Trophoblast cell (in vitro differentiated cells and primary cell): Measurements from ENCODE around the gene PYURF.

Experiments
- DNase-seq, 2 donors: peaks; one replicate each; pipeline ENCODE4 v3.0.0-alpha.2; 2016
- H2AFZ ChIP-seq: 2 replicates; pipeline ENCODE4 v1.6.1; 2013; ENCODE audit warnings: low read length, moderate library complexity, mild to moderate bottlenecking; ENCODE audit not compliant: insufficient read depth, poor library complexity
- H2AK5ac ChIP-seq: 2 replicates; pipeline ENCODE4 v1.6.1; 2013; ENCODE audit warnings: mild to moderate bottlenecking, low read length
- H2BK120ac ChIP-seq: 2 replicates; pipeline ENCODE4 v1.6.1; 2013; ENCODE audit warnings: low read length, mild to moderate bottlenecking, moderate library complexity; ENCODE audit not compliant: insufficient read depth, poor library complexity
- H2BK12ac ChIP-seq: 2 replicates; pipeline ENCODE4 v1.6.1; 2013; ENCODE audit warnings: mild to moderate bottlenecking, low read length, moderate library complexity
- H2BK5ac ChIP-seq: 2 replicates; pipeline ENCODE4 v1.6.1; 2013; ENCODE audit warnings: low read length, low read depth, moderate library complexity, mild to moderate bottlenecking; ENCODE audit not compliant: poor library complexity
- H3K14ac ChIP-seq: 2 replicates; pipeline ENCODE4 v1.6.1; 2013; ENCODE audit warnings: mild to moderate bottlenecking, low read length
- H3K18ac ChIP-seq: 2 replicates; pipeline ENCODE4 v1.6.1; 2013; ENCODE audit warnings: mild to moderate bottlenecking, low read length
- H3K23ac ChIP-seq: 2 replicates; pipeline ENCODE4 v1.6.1; 2013; ENCODE audit warnings: low read length
- H3K27ac ChIP-seq: 2 replicates; pipeline ENCODE4 v1.5.1; 2013; ENCODE audit warnings: low read depth, mild to moderate bottlenecking, inconsistent platforms, low read length, moderate library complexity
- H3K27me3 ChIP-seq: 2 replicates; pipeline ENCODE4 v1.6.1; 2013; ENCODE audit warnings: inconsistent platforms, mild to moderate bottlenecking, low read length, moderate library complexity; ENCODE audit not compliant: insufficient read depth
- H3K36me3 ChIP-seq, 2 experiments: 1 replicate in 1 of 2; 2 replicates in 1 of 2; pipeline ENCODE4 v1.6.1; 2013; ENCODE audit warnings: low read length in 2 of 2, mild to moderate bottlenecking in 2 of 2, moderate library complexity in 1 of 2; ENCODE audit not compliant: insufficient read depth in 2 of 2, control insufficient read depth in 1 of 2
- H3K4ac ChIP-seq: 2 replicates; pipeline ENCODE4 v1.6.1; 2013; ENCODE audit warnings: low read depth, mild to moderate bottlenecking, low read length, moderate library complexity
- H3K4me1 ChIP-seq, 2 experiments: 1 replicate in 1 of 2; 2 replicates in 1 of 2; pipeline ENCODE4 v1.6.1; 2013; ENCODE audit warnings: low read length in 2 of 2, mild to moderate bottlenecking in 2 of 2, moderate library complexity in 1 of 2; ENCODE audit not compliant: insufficient read depth in 2 of 2, control insufficient read depth in 1 of 2
- H3K4me2 ChIP-seq: 2 replicates; pipeline ENCODE4 v1.6.1; 2013; ENCODE audit warnings: inconsistent platforms, mild to moderate bottlenecking, low read length, moderate library complexity
- H3K4me3 ChIP-seq: 2 replicates; pipeline ENCODE4 v1.5.1; 2013; ENCODE audit warnings: mild to moderate bottlenecking, low read depth, low read length, inconsistent platforms
- H3K79me1 ChIP-seq: one replicate; pipeline ENCODE4 v1.6.1; 2013; ENCODE audit warnings: low read length
- H3K79me2 ChIP-seq: 2 replicates; pipeline ENCODE4 v1.6.1; 2013; ENCODE audit warnings: low read length, mild to moderate bottlenecking; ENCODE audit not compliant: control insufficient read depth, insufficient read depth, poor library complexity
- H3K9ac ChIP-seq: 2 replicates; pipeline ENCODE4 v1.6.1; 2013; ENCODE audit warnings: mild to moderate bottlenecking, low read length
- H3K9me3 ChIP-seq: 2 replicates; pipeline ENCODE4 v1.6.1; 2013; ENCODE audit warnings: low read depth, mild to moderate bottlenecking, control low read depth, inconsistent platforms, low read length; ENCODE audit not compliant: insufficient read depth
- H4K12ac ChIP-seq: 2 replicates; pipeline ENCODE4 v1.6.1; 2013; ENCODE audit warnings: low read depth, mild to moderate bottlenecking, low read length, moderate library complexity
- H4K8ac ChIP-seq: 2 replicates; pipeline ENCODE4 v1.6.1; 2013; ENCODE audit warnings: low read depth, mild to moderate bottlenecking, low read length, moderate library complexity
- H4K91ac ChIP-seq: one replicate; pipeline ENCODE4 v1.6.1; 2013; ENCODE audit warnings: low read depth, mild to moderate bottlenecking, low read length, moderate library complexity
- WGBS: extraction: QIAGEN DNeasy Blood & Tissue Kit; methylation state at CpG from one replicate; pipeline ENCODE4 v1.1.7; 2013; ENCODE audit warnings: missing lambda C conversion rate; ENCODE audit not compliant: insufficient read length, insufficient coverage; ENCODE audit errors: extremely low coverage; 5-methylcytosine and 5-hydroxymethylcytosine counted together

Gene PYURF

DNA sequence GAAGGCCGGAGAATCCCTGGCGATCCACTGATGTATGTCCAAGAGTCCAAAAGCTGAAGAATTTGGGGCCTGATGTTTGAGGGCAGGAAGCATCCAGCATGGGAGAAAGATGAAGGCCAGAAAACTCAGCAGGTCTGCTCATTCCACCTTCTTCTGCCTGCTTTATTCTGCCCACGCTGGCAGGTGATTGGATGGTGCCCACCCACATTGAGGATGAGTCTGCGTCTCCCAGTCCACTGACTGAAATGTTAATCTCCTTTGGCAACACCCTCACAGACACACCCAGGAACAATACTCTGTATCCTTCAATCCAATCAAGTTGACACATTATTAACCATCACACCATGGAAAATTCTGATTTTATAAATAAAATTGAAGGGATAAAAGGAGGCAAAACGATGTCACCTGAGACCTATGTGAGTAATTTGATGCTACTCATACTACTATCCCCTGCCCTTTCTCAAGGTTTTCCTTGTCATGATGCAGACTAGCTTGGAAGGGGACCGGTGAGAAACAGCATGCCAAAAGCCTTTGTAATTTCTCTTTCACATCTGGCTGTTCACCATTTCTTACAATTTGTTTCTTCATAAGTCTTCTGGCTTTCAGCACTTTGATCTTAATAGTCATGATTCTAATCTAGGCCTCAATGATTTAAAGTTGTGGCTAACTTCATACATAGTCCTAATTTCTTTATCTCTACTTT lies 9.7 kb upstream of the PYURF start:
- Histone ChIP-seq H3K4me1 (no peaks in the 10 kb centered on the region), H3K79me2 (no peaks in the 10 kb centered on the region), H3K14ac (no peak overlapping the region), H3K4ac (no peak overlapping the region), H2BK5ac (no peak overlapping the region), H3K36me3 (no peaks in the 10 kb centered on the region), H3K9me3 (no peaks in the 10 kb centered on the region), H3K18ac (no peak overlapping the region), H4K91ac (no peak overlapping the region), H3K27me3 (no peaks in the 10 kb centered on the region), H2AK5ac (no peak overlapping the region), H3K23ac (no peak overlapping the region), H3K4me2 (no peak overlapping the region), H4K12ac (no peak overlapping the region), H2AFZ (no peak overlapping the region), H2BK12ac (no peak overlapping the region), H3K27ac (no peak overlapping the region), H3K9ac (no peak overlapping the region), H2BK120ac (no peak overlapping the region), H3K4me3 (no peak overlapping the region), H3K79me1 (no peaks in the 10 kb centered on the region), H4K8ac (no peak overlapping the region)
- DNase-seq: no peak
- no CpG with 5 or more reads among the region's 6 CpGs for WGBS

DNA sequence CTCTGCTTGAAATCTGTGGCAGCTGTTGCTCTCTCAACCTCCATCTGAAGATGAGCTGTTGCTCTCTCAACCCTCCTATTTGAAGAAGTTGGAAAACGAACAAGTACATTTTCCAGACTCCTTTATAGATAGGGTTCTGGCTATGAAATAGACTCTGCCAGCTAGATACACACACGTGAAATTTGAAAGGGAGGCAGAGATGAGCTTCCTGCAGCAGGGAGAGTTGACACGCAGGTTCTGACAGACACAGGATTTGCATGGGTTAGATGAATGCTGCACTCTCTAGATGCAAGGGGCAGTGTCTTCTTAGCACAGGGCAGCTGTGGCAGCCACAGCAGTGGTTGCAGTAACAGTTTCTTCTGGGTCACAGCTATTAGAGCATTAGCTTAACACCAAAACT lies 8.0 kb upstream of the PYURF start:
- WGBS: no CpG with 5 or more reads among the region's 3 CpGs
- Histone ChIP-seq H2AK5ac (no peak overlapping the region), H2BK5ac (no peak overlapping the region), H3K4me2 (no peak overlapping the region), H4K8ac (no peak overlapping the region), H3K27me3 (no peaks in the 10 kb centered on the region), H3K36me3 (no peaks in the 10 kb centered on the region), H2AFZ (no peak overlapping the region), H3K79me1 (no peaks in the 10 kb centered on the region), H3K14ac (no peak overlapping the region), H3K4me1 (no peaks in the 10 kb centered on the region), H4K91ac (no peak overlapping the region), H4K12ac (no peak overlapping the region), H3K23ac (no peak overlapping the region), H3K4ac (no peak overlapping the region), H3K79me2 (no peaks in the 10 kb centered on the region), H2BK120ac (no peak overlapping the region), H3K4me3 (no peak overlapping the region), H2BK12ac (no peak overlapping the region), H3K9me3 (no peaks in the 10 kb centered on the region), H3K18ac (no peak overlapping the region), H3K27ac (no peak overlapping the region), H3K9ac (no peak overlapping the region)
- no peak for DNase-seq

DNA sequence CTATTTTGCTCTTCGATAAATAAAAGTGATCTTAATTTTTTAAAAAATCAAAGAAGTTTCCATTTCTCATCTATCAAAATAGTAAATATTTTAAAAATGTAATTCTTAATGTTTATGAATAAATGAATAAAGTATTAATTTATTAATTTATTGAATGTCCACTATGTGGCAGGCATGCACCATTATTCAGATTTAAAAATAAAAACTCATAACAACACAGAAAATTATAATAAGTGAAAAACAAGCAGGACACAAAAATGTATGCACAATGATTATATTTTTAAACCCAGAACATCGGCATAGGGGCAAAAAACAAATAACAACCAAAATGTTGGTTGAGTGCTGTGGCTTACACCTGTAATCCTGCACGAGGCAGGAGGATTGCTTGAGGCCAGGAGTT lies 5.3 kb upstream of the PYURF start:
- H3K79me1 ChIP-seq: no peaks in the 10 kb centered on the region
- no CpG with 5 or more reads among the region's 3 CpGs for WGBS
- no peak overlapping the region for H4K8ac ChIP-seq
- no peak overlapping the region for H2AK5ac ChIP-seq
- H3K14ac ChIP-seq: no peak overlapping the region
- no peak overlapping the region for H2AFZ ChIP-seq
- no peak overlapping the region for H2BK5ac ChIP-seq
- H3K9me3 ChIP-seq: no peaks in the 10 kb centered on the region
- no peaks in the 10 kb centered on the region for H3K36me3 ChIP-seq
- H3K18ac ChIP-seq: no peak overlapping the region
- H4K91ac ChIP-seq: no peak overlapping the region
- DNase-seq: no peak
- peaks cover 0 to 3% of the 10 kb centered on the region in 2 experiments for H3K4me1 ChIP-seq
- no peak overlapping the region for H3K9ac ChIP-seq
- H3K79me2 ChIP-seq: no peaks in the 10 kb centered on the region
- H3K27me3 ChIP-seq: no peaks in the 10 kb centered on the region
- no peak overlapping the region for H4K12ac ChIP-seq
- H3K4ac ChIP-seq: no peak overlapping the region
- no peak overlapping the region for H3K4me3 ChIP-seq
- no peak overlapping the region for H3K23ac ChIP-seq
- no peak overlapping the region for H3K27ac ChIP-seq
- H2BK12ac ChIP-seq: no peak overlapping the region
- H3K4me2 ChIP-seq: no peak overlapping the region
- no peak overlapping the region for H2BK120ac ChIP-seq

DNA sequence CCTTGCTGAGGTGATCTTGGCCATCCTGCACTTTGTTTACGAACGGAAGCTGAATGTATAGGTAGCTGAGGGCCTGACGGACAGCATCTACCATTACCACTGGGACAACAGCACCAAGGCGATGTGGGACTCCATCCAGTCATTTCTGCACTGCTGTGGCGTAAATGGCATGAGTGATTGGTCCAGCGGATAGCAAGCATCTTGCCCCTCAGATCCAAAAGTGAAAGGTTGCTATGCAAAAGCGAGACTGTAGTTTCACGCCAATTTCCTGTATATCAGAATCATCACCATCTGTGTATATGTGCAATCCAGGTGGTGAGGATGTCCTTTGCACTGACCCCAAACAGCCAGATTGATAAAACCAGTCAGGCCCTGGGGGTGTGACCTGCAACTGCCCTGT lies 4.2 kb upstream of the PYURF start:
- Histone ChIP-seq H4K12ac (no peak overlapping the region), H4K91ac (no peak overlapping the region), H2BK12ac (no peak overlapping the region), H2AK5ac (no peak overlapping the region), H2BK120ac (no peak overlapping the region), H3K9ac (no peak overlapping the region), H3K79me2 (peaks cover 6% of the 10 kb centered on the region), H3K36me3 (no peaks in the 10 kb centered on the region), H3K23ac (no peak overlapping the region), H3K4me3 (no peak overlapping the region), H3K79me1 (peaks cover 6% of the 10 kb centered on the region), H3K4me1 (peaks cover 0 to 3% of the 10 kb centered on the region in 2 experiments), H4K8ac (no peak overlapping the region), H3K4me2 (no peak overlapping the region), H3K27me3 (no peaks in the 10 kb centered on the region), H2BK5ac (no peak overlapping the region), H3K18ac (no peak overlapping the region), H3K4ac (no peak overlapping the region), H3K27ac (no peak overlapping the region), H3K14ac (no peak overlapping the region), H3K9me3 (no peaks in the 10 kb centered on the region), H2AFZ (no peak overlapping the region)
- DNase-seq: no peak
- no CpG with 5 or more reads among the region's 8 CpGs for WGBS
